Neural cell (in vitro differentiated cells): ENCODE data around the gene MLIP.
A peak's percentile ranks its signal among the peaks of the same experiment; 100 is the strongest.

Source experiments
- EP300 ChIP-seq: fragments of 450-650 bp; conservative IDR thresholded peaks from 2 replicates; pipeline ENCODE4 v1.6.1; 2014; ENCODE audit warnings: antibody characterized with exemption, mild to moderate bottlenecking, moderate library complexity; ENCODE audit not compliant: poor library complexity, severe bottlenecking
- EZH2 ChIP-seq: fragments of 200-600, 300-800 bp; shearing (Covaris generic), sonication (generic); IDR thresholded peaks from 2 replicates; pipeline ENCODE4 v1.6.1; 2014; ENCODE audit warnings: antibody characterized with exemption, low read length, borderline replicate concordance, mild to moderate bottlenecking; ENCODE audit not compliant: insufficient read depth, poor library complexity, severe bottlenecking
- MXI1 ChIP-seq: fragments of 450-650 bp; conservative IDR thresholded peaks from 2 replicates; pipeline ENCODE4 v1.6.1; 2014; ENCODE audit warnings: antibody characterized with exemption, mild to moderate bottlenecking; ENCODE audit not compliant: poor library complexity, severe bottlenecking
- POLR2AphosphoS5 ChIP-seq: IDR thresholded peaks from 2 replicates; pipeline ENCODE4 v1.6.1; 2012
- RAD21 ChIP-seq: fragments of 450-650 bp; conservative IDR thresholded peaks from 2 replicates; pipeline ENCODE4 v1.6.1; 2014; ENCODE audit warnings: antibody characterized with exemption, mild to moderate bottlenecking, moderate library complexity
- SMC3 ChIP-seq: fragments of 450-650 bp; conservative IDR thresholded peaks from 2 replicates; pipeline ENCODE4 v1.6.1; 2014; ENCODE audit warnings: antibody characterized with exemption, mild to moderate bottlenecking, moderate library complexity; ENCODE audit not compliant: poor library complexity
- TAF1 ChIP-seq: IDR thresholded peaks from 2 replicates; pipeline ENCODE4 v1.6.1; 2012; ENCODE audit warnings: low read depth
- TF ChIP-seq, protein P1 (sequence below): fragments of 450-650 bp; IDR thresholded peaks from 2 replicates; pipeline ENCODE4 v1.5.1; 2014; ENCODE audit warnings: antibody characterized with exemption, mild to moderate bottlenecking, moderate library complexity; ENCODE audit not compliant: poor library complexity, severe bottlenecking

DNA sequence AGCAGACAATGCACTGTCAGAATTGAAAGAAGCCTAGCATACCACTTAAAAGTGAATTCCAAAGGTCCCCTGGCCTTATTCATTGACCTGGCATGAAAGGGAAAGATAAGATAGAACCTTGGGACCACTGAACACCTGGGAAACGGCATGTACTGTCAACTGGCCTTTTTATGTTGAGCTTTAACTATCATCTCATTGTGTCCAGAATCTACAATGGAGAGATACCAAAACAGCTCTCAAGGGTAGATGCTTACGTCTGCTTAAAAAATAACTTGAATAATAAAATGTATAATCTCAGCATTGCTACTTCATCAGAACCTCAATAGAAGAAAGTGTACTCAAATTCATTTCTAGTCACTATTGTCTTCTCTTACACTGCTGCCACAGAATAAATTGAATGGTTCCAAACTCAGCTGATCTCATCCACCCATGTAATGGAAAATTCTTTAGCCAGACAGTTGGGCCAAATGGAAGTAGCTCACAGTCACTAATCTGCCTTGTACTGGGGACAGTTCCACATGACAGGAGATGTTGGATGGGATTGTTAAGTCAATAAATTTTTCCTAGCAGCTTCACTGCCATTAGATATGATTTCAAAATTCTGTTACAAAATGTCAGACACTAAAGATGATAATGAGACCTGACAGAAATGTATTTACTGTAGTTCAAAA lies 93.8 kb downstream of the MLIP start:
- TF ChIP-seq, protein P1, sequence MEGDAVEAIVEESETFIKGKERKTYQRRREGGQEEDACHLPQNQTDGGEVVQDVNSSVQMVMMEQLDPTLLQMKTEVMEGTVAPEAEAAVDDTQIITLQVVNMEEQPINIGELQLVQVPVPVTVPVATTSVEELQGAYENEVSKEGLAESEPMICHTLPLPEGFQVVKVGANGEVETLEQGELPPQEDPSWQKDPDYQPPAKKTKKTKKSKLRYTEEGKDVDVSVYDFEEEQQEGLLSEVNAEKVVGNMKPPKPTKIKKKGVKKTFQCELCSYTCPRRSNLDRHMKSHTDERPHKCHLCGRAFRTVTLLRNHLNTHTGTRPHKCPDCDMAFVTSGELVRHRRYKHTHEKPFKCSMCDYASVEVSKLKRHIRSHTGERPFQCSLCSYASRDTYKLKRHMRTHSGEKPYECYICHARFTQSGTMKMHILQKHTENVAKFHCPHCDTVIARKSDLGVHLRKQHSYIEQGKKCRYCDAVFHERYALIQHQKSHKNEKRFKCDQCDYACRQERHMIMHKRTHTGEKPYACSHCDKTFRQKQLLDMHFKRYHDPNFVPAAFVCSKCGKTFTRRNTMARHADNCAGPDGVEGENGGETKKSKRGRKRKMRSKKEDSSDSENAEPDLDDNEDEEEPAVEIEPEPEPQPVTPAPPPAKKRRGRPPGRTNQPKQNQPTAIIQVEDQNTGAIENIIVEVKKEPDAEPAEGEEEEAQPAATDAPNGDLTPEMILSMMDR: no peak
- TF ChIP-seq POLR2AphosphoS5 (no peak), EZH2 (no peak), MXI1 (no peak), EP300 (peak; percentile 22), SMC3 (no peak), RAD21 (no peak), TAF1 (no peak)
